HG02759 (cell line): ENCODE measurements around the gene MTHFS.

Experiments
- ATAC-seq: cut with Tn5 transposase; IDR thresholded peaks from one replicate; pipeline ENCODE4 v1.9.1; 2021; ENCODE audit warnings: mild to moderate bottlenecking, moderate library complexity; ENCODE audit not compliant: unreplicated experiment

MTHFS gene

DNA sequence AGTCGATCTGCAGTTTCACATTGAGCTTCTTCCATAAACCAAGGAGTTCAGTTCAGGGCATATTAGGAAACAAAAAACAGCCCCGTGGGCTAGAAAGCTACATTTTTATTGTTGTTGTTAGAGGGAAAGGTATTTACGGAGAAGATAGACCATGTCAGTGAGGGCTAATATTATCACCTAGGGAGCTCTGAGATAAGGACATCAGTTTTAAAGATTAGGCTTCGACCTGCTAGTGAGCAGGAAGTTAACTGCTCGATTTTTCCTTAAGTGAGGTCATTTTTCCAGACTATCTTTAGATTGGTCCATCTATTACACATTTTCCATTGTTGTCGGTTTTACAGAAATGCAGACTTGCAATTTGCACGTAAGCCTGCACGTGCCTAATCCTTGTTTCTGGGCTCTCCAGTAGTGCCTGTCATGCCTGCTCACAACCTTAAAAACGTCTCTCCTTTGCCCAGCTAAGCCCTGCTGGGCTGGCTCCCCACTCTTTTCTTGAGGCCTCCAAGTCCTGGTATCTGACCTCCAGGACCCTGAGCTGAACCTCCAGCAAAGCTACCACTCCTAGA lies 72.6 kb downstream of the MTHFS start:
- no peak for ATAC-seq

DNA sequence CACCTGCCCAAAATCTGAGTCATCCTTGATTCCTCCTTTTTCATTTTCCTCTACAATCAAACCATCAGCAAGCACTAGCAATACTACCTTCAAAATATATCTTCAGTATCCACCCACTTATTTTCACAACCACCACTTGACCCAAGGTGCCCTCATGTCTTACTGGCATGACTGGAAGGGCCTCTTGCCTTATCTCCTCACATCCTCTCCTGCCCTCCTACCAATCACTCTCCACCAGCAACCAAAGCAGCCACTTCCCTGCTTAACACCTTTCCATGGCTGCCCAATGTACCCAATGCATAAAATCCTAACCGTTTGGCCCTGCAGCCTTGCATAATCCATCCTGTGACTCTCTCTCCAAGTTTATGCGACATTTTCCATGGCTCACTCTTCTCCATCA lies 76.0 kb downstream of the MTHFS start:
- ATAC-seq, result no peak

DNA sequence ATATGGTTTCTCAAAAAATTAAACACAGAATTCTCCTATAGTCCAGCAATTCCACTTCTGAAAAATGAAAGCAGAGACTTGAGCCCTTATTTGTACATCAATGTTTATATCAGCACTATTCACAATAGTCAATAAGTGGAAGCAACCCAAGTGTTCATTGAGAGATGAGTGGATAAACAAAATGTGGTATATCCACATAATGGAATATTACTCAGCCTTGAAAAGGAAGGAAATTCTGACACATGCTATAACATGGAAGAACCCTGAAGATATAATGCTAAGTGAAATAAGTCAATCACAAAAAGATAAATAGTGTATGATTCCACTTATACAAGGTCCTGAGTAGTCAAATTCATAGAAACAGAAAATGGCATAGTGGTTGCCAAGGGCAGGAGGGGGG lies 76.6 kb downstream of the MTHFS start:
- ATAC-seq, result no peak

DNA sequence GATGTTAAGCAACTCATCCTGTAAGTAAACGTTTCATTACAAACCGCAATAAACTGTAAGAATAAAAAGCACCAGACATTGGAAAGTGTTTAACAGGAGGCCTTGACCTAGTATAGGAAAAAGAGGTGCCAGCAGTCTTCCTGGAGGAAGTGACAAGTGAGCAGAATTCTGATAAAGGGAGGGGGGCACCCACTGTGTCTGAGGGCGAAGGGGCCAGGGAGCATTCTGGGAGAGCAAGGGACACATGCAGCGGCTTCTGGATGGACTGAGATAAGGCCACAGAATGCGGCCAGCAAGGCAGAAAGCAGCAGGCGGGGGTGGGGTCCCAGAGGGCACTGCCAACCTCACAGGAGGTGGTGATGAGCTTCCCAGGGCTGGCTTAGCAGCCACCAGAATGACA lies 80.2 kb downstream of the MTHFS start:
- no peak for ATAC-seq

DNA sequence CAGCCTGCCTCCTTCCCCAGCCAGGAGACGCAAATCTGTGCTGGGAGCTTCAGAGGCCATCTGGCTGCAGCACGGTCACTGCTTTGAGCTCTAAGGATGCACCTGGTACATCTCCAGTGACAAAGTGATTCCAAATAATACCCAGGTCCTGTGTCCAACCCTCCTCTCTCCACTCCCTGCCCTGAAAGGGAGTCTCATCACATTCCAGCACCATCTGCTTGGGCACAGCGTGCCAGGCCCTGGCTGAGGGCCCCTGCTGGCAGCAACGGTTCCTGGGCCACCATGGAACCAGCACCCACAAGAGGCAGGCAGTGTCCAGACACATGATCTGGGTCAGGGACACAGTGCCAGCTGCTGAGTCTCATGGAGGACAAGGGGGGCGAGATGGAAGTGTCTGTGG lies 81.3 kb downstream of the MTHFS start:
- ATAC-seq, result no peak

DNA sequence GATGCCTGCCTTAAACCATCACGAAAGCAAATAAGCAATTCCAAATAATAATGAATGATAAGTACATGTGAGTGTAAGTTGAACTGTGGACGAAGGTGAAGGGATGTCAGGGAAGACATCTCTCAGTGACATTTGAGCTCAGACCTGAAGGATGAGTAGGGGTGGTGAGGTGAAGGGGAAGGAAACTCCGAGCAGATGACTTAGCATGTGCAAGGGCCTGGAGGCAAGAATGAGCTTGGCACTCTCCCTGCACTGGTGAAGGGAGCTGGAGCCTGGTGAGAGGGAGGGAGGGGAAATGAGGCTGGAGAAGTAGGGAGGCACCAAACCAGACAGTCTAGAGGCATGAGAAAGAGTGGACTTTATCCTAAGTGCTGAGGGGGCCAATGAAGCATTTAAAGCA lies 84.3 kb downstream of the MTHFS start:
- ATAC-seq, result no peak

DNA sequence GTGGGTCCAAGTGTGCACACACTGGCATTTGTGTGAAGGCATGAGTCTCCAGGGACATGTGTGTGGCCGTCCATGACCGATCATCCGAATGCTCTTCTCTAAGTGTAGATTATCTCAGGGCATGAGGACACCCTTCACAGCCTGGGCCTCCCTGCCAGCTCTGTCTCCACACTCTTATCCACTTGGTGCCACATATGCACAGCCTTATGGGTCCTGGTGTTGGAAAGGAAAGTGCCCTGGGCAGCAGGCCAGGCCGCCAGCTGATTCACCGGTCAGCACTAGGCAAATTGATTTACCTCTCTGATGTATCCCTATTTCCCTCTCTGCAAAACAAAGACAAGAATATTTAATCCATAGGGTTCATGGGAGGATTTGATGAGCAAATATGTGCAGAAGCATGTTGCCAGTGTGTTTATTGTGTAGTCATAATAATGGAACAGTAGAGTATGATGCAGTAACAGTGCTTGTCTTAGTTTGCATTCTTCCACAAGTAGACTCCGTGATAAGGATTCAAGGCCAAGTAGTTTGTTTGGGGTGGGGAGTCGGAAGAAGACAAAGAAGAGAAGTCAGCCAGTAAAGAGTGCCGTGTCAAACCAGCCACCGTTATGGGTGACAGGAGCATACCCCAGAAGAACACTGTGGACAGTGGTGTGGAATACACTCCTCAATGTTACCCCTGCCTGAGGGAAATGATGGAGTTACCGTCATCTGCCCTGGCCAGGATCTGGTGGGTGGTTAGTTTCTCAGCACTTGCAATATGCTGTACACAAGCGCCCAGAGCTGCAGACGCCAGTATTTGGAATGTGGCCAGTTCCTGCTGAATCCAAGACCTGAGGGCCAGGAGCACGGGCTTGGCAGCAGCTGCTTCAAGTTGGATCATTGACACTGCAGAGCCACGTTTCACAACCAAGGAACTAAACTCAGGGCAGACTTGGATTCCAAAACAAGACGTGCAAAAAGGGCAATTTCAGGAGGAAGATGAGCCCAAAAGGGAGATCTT lies 85.1 kb downstream of the MTHFS start:
- no peak for ATAC-seq

DNA sequence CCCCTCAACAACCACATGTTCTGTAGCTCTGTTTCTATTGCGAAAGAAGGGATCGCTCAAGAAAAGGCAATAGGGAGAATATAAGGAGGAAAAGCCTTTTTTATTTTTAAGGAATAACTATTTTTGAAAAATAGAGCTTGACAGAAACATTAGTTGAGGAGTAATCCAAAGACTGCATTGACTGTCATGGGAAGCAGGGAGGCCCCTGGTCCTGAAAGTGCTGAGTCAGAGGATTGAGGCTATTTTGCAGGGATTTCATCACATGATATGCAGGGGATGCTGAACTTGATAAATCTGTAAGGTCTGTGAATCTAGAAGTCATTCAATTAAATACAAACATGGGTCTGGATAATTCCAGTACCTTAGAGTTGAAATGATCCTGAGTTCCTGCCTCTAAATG lies 92.0 kb downstream of the MTHFS start:
- no peak for ATAC-seq

DNA sequence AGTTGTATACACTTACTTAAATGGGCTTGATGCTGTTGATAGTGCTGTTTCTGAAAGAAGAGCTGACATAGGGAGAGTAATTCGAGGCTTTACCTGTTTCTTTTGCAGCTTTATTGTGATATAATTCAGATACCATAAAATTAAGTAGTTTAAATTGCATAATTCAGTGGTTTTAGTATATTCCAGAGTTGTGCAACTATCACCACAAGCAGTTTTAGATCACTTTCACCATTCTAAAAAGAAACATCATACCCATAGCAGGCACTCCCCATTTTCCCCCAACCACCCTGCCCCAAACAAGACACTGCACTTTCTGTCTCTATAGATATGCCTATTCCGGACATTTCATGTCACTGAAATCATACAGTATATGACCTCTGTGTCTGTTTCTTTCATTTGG lies 98.5 kb downstream of the MTHFS start:
- ATAC-seq, result no peak
